Memory B cell (primary cell): ENCODE results near the gene RNF217.

ENCODE experiments used
- ATAC-seq: fragments of 150-1000 bp; cut with Tn5 transposase; 2 replicates; pipeline ENCODE4 v1.10.0; 2021; ENCODE audit warnings: low read depth, mild to moderate bottlenecking, moderate library complexity
- DNase-seq, 2 donors: peaks; one replicate each; pipeline ENCODE4 v3.0.0; 2022; ENCODE audit warnings: low spot score in 2 of 2
- H3K27ac Mint-ChIP-seq: one replicate; pipeline ENCODE4 v1.8.0; 2022; ENCODE audit warnings: mild to moderate bottlenecking, moderate library complexity, mixed read lengths
- H3K27me3 Mint-ChIP-seq: one replicate; pipeline ENCODE4 v1.8.0; 2022; ENCODE audit warnings: mixed read lengths
- H3K36me3 Mint-ChIP-seq: one replicate; pipeline ENCODE4 v1.8.0; 2022; ENCODE audit warnings: mild to moderate bottlenecking, mixed read lengths
- H3K4me1 Mint-ChIP-seq: one replicate; pipeline ENCODE4 v1.8.0; 2022; ENCODE audit warnings: mixed read lengths
- H3K4me3 Mint-ChIP-seq: one replicate; pipeline ENCODE4 v1.8.0; 2022; ENCODE audit warnings: mild to moderate bottlenecking, moderate library complexity, mixed read lengths
- H3K9me3 Mint-ChIP-seq: one replicate; pipeline ENCODE4 v1.8.0; 2022; ENCODE audit warnings: mixed read lengths

Gene RNF217

DNA sequence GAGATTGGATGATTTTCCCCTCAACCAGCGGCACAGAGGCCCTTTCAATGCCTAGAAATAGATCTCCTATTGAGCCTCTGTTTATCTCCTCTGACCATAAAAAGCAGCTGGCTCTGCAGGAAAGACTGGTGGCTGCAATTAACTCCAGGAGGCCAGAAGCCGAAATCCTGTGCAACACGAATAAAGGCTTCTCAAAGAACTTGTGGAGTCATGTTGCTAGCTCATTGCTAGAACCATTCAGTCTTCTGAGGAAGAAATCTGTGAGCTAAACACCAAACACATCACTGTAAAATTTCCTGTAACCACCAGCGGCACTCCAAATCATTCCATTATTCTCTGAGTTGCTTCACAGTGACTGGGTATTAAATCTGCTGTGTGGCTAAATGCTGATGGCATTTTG is 142.2 kb downstream of the RNF217 start:
- Mint-ChIP-seq H3K27ac (no peak overlapping the region), H3K4me1 (no peaks in the 10 kb centered on the region), H3K4me3 (no peak overlapping the region), H3K9me3 (peaks cover 3% of the 10 kb centered on the region), H3K27me3 (peaks cover 5% of the 10 kb centered on the region), H3K36me3 (no peaks in the 10 kb centered on the region)
- no peak for DNase-seq
- ATAC-seq = no peak

DNA sequence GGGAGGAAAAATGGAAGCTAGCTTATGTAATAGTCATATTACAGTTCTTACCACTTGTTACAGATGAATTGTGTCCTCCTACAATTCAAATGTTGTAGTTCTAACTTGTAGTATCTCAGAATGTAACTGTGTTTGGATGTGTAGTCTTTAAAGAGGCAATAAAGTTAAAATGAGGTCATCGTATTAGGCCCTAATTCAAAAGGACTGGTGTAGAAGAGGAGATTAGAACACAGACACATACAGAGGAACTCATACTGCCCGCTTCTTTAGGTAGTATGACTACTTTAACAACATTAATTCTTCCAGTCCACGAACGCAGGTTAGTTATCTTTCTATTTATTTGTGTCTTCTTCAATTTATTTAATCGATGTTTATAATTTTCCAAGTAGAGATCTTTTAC is 144.8 kb downstream of the RNF217 start:
- no peaks in the 10 kb centered on the region for H3K27me3 Mint-ChIP-seq
- DNase-seq = no peak
- H3K36me3 Mint-ChIP-seq = no peaks in the 10 kb centered on the region
- no peak overlapping the region for H3K27ac Mint-ChIP-seq
- no peaks in the 10 kb centered on the region for H3K4me1 Mint-ChIP-seq
- H3K4me3 Mint-ChIP-seq = no peak overlapping the region
- ATAC-seq = no peak
- H3K9me3 Mint-ChIP-seq = peaks cover 18% of the 10 kb centered on the region

DNA sequence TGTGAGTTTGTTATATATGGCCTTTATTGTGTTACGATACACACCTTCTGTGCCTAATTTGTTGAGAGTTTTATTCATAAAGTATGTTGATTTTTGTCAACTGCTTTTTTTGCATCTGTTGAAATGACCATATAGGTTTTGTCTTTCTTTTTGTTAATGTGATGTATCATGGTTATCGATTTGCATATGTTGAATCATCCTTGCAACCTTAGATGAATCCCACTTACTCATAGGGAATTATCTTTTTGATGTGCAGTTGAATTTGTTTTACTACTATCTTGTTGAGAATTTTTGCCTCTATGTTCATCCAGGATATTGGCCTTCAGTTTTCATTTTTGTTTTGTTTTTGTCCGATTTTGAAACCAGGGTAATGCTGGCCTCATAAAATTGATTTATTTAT is 145.7 kb downstream of the RNF217 start:
- DNase-seq = no peak
- Mint-ChIP-seq H3K4me1 (no peaks in the 10 kb centered on the region), H3K9me3 (peaks cover 22% of the 10 kb centered on the region), H3K27me3 (no peaks in the 10 kb centered on the region), H3K36me3 (no peaks in the 10 kb centered on the region), H3K4me3 (no peak overlapping the region), H3K27ac (no peak overlapping the region)
- ATAC-seq = no peak

DNA sequence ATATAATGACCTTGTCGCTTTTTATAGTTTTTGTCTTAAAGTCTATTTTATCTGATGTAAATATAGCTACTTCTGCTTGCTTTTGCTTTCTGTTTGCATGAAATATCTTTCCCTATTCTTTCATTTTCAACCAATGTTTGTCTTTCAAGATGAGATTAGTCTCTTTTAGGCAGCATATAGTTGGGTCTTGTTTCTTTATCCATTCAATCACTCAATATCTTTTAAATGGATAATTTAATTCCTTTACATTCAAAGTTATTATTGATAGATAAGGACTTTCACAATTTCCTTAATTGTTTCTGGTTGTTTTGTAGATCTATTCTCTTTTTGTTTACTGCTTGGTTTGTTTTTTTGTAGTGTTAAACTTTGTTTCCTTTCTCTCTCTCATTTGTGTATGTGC is 147.8 kb downstream of the RNF217 start:
- no peaks in the 10 kb centered on the region for H3K4me1 Mint-ChIP-seq
- H3K27ac Mint-ChIP-seq = no peak overlapping the region
- no peak for DNase-seq
- no peak overlapping the region for H3K4me3 Mint-ChIP-seq
- no peaks in the 10 kb centered on the region for H3K27me3 Mint-ChIP-seq
- H3K36me3 Mint-ChIP-seq = no peaks in the 10 kb centered on the region
- no peak for ATAC-seq
- peaks cover 22% of the 10 kb centered on the region for H3K9me3 Mint-ChIP-seq

DNA sequence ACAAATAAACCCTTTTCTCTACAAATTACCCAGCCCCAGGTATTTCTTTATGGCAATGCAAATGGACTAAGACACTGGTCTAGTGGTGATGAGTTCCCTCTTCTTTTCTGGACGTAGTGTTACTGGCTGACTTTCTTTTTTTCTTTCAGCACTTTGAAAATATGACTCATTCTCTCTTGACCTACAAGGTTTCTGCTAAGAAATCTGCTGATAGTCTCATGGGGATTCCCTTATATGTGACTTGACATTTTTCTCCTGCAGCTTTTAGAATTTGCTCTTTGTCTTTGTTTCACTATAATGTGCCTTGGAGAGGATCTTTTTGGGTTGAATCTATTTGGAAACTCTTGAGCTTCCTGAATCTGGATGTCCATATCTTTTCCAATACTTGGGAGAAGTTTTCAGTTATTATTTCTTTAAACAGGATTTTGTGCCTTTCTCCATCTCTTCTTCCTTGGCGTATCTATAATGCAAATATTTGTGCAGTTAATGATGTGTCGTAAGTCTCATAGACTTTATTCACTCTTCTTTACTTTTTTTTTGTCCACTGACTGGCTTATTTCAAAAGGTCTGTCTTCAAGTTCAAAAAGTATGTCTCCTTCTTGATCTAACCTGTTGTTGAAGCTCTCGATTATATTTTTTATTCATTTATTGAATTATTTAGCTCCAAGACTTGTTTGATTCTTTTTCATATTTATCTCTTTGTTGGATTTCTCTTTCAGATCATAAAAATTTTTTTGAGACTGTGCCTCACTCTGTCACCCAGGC is 149.2 kb downstream of the RNF217 start:
- DNase-seq (no peak), ATAC-seq (no peak)
- Mint-ChIP-seq H3K4me1 (no peaks in the 10 kb centered on the region), H3K27ac (no peak overlapping the region), H3K36me3 (no peaks in the 10 kb centered on the region), H3K9me3 (peaks cover 22% of the 10 kb centered on the region), H3K27me3 (peaks cover 1% of the 10 kb centered on the region), H3K4me3 (no peak overlapping the region)

DNA sequence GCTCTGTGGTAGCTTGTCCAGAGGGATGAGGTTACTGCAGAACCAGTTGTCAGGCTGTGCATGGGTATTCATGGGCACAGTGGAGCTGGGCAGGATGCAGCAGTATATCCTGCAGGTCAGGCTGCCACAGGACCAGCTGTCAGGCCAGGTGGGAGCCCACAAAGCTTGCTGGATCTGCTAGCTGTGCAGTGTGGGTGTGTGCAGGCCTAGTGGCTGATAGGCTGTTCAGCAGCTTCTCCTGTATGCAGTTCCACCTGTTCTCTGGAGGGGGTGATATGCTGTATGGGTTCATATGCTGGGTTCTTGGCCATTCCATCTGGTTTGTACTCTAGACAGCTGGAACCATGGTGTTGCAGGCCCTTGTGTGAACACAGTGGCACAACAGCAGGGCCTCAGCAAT is 150.7 kb downstream of the RNF217 start:
- Mint-ChIP-seq H3K27me3 (peaks cover 1% of the 10 kb centered on the region), H3K9me3 (peaks cover 22% of the 10 kb centered on the region), H3K4me1 (no peaks in the 10 kb centered on the region), H3K27ac (no peak overlapping the region), H3K4me3 (no peak overlapping the region), H3K36me3 (no peaks in the 10 kb centered on the region)
- DNase-seq = no peak
- no peak for ATAC-seq

DNA sequence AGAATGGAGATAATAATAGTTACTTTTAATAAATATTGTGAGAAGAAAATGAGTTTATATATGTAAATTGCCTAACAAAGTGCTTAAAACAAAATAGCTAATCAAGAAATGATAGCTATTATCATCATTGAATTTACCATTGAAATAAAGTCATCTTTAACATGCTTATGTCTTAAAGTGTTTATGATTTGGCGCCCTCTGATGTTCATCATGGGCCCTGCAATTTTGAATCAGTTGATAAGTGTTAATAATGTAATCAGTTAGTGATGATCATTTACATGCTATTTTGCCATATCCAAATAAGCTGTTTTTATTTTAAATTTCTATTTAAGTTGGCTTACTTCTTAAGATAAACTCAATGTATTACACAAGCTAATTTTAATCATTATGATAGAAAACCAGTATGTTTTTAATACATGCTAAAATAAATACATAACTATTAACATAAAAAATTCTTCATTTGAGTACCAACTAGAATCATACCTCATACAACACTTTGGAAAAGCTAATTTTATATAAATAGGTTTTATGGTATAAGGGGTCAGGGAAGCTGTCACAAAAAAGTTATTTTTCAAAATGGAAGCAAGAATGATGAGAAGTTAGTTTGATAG is 152.1 kb downstream of the RNF217 start:
- no peak overlapping the region for H3K27ac Mint-ChIP-seq
- peaks cover 1% of the 10 kb centered on the region for H3K27me3 Mint-ChIP-seq
- H3K36me3 Mint-ChIP-seq = no peaks in the 10 kb centered on the region
- H3K4me3 Mint-ChIP-seq = no peak overlapping the region
- ATAC-seq = no peak
- H3K9me3 Mint-ChIP-seq = peaks cover 20% of the 10 kb centered on the region
- no peaks in the 10 kb centered on the region for H3K4me1 Mint-ChIP-seq
- DNase-seq = no peak

DNA sequence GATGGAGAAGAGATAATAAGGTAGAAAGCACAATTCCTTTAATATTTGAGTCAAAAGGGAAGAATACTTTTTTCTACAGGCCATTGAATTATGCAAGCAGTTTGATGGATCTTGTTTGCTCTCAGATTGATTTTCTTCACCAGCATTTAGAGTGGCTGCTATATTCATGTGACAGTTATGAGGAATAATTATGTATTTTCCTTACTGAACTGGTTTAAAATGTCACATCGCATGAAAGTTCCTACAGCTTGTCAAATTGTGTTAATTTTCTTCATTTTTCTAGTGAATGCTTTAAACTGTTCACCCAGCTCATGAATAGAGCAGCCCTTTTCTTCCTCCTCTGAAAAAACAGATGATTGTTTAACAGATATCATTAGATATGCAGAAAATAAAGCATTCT is 153.9 kb downstream of the RNF217 start:
- Mint-ChIP-seq H3K4me3 (no peak overlapping the region), H3K27me3 (peaks cover 3% of the 10 kb centered on the region), H3K27ac (no peak overlapping the region), H3K9me3 (peaks cover 8% of the 10 kb centered on the region), H3K4me1 (no peaks in the 10 kb centered on the region), H3K36me3 (no peaks in the 10 kb centered on the region)
- DNase-seq (no peak), ATAC-seq (no peak)

DNA sequence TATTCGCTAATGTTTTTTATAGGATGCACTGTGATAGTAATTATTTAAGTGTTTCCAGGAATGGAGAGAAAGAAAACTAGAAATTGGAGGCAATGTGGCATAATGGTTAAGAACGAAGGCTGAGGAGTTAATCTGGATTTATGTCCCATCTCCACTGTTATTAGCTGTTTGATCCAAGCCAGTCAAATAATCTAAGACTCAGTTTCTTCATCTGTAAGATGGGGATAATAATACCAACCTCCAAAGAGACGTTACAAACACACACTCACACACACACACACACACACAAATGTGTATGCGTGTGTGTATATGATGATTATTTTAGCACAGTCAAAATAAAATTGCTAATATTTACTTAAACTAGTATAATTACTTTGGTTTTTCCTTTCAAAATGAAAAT is 154.5 kb downstream of the RNF217 start:
- no peak overlapping the region for H3K4me3 Mint-ChIP-seq
- H3K36me3 Mint-ChIP-seq = no peaks in the 10 kb centered on the region
- ATAC-seq = no peak
- H3K4me1 Mint-ChIP-seq = no peaks in the 10 kb centered on the region
- no peak for DNase-seq
- peaks cover 4% of the 10 kb centered on the region for H3K9me3 Mint-ChIP-seq
- H3K27ac Mint-ChIP-seq = no peak overlapping the region
- peaks cover 3% of the 10 kb centered on the region for H3K27me3 Mint-ChIP-seq

DNA sequence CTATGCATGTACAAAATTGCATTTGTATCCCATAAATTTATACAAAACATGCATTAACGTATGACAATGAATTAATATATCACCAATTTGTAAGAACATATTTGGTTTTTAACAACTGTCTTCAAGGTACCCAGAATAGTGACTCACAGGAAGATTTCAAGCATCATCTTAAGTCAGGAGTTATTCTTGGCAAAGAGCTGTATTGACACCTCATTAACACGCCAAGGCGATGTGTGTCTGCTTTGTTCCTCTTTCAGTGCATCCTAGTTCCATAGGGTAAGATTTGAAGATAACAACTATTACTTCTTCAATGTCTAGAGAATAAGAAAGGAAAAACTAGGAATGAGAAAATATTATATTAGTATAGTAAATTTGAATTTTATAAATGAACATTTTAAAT is 155.6 kb downstream of the RNF217 start:
- ATAC-seq = no peak
- H3K9me3 Mint-ChIP-seq = no peaks in the 10 kb centered on the region
- no peak for DNase-seq
- no peak overlapping the region for H3K27ac Mint-ChIP-seq
- no peaks in the 10 kb centered on the region for H3K4me1 Mint-ChIP-seq
- H3K4me3 Mint-ChIP-seq = no peak overlapping the region
- H3K36me3 Mint-ChIP-seq = no peaks in the 10 kb centered on the region
- H3K27me3 Mint-ChIP-seq = peaks cover 3% of the 10 kb centered on the region

DNA sequence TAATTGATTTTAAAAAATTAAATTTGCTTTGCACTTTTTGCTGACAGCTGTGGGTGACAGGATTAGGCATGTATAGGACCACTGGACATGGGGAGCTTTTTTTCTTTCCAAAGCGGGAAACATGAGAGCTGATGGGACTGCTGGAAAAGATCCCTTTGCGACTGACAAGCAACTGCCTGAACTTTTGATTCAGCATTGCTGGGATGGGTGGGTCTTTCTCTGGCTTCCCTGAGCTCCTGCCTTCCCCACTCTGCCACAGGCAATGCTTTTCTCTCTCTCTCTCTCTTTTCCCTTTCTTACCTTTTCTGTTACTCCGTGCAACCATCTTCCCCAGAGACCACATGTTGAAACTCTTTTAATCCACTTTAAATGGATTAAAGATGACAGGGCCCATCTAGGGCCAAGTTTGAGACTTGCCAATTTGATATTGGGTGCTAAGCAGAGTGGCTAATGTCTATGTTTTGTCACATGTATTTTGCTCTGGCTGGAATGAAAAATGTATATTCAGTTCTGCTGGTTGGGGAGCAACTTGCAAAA is 157.9 kb downstream of the RNF217 start:
- H3K4me1 Mint-ChIP-seq = no peaks in the 10 kb centered on the region
- no peaks in the 10 kb centered on the region for H3K36me3 Mint-ChIP-seq
- DNase-seq (no peak), ATAC-seq (no peak)
- no peak overlapping the region for H3K27ac Mint-ChIP-seq
- no peaks in the 10 kb centered on the region for H3K9me3 Mint-ChIP-seq
- H3K4me3 Mint-ChIP-seq = no peak overlapping the region
- peaks cover 3% of the 10 kb centered on the region for H3K27me3 Mint-ChIP-seq

DNA sequence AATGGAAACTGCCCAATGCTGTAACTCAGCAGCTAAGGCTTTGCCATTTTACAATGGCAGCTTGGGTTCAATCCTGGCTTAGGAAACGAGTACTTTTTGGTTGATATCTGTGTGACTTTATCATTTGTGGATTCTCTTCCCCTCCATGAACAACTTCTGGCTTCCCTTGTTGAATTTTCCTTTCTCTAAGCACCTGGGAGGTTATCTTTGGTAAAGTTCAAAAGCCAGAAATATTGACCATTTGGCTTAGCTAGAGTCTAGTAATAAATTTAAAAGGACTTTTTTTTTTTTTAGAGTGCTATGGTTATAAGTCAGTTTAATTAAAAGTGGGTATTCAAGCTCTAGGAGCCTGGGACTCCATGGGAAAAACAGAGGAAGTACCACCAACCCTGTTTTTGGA is 159.7 kb downstream of the RNF217 start:
- ATAC-seq = no peak

DNA sequence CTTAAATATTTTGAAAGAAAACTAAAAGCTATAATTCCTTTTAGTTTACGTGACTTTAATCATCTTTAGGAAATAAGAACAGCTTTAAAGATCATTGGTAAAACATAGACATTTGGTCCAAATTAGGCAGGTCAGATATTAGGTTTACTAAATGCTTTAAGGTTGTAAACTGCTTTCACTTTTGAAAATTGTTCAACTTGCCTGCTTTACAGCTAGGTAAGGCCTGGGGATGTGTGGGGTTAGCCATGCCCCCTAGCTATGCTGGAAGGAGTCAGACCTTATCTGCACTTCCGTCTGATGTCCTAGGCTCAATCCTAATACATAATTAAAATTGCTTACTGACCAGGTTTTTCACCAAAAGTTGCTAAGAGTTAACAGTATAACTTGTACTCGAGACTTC is 160.8 kb downstream of the RNF217 start:
- no peaks in the 10 kb centered on the region for H3K9me3 Mint-ChIP-seq
- H3K27ac Mint-ChIP-seq = no peak overlapping the region
- ATAC-seq (no peak), DNase-seq (no peak)
- H3K27me3 Mint-ChIP-seq = peaks cover 2% of the 10 kb centered on the region
- H3K4me1 Mint-ChIP-seq = no peaks in the 10 kb centered on the region
- no peak overlapping the region for H3K4me3 Mint-ChIP-seq
- no peaks in the 10 kb centered on the region for H3K36me3 Mint-ChIP-seq

More for the DNA sequence above, 159.7 kb downstream of the RNF217 start:
- DNase-seq = no peak
- no peak overlapping the region for H3K27ac Mint-ChIP-seq
- no peaks in the 10 kb centered on the region for H3K9me3 Mint-ChIP-seq
- peaks cover 2% of the 10 kb centered on the region for H3K27me3 Mint-ChIP-seq
- H3K36me3 Mint-ChIP-seq = no peaks in the 10 kb centered on the region
- no peaks in the 10 kb centered on the region for H3K4me1 Mint-ChIP-seq
- no peak overlapping the region for H3K4me3 Mint-ChIP-seq

DNA sequence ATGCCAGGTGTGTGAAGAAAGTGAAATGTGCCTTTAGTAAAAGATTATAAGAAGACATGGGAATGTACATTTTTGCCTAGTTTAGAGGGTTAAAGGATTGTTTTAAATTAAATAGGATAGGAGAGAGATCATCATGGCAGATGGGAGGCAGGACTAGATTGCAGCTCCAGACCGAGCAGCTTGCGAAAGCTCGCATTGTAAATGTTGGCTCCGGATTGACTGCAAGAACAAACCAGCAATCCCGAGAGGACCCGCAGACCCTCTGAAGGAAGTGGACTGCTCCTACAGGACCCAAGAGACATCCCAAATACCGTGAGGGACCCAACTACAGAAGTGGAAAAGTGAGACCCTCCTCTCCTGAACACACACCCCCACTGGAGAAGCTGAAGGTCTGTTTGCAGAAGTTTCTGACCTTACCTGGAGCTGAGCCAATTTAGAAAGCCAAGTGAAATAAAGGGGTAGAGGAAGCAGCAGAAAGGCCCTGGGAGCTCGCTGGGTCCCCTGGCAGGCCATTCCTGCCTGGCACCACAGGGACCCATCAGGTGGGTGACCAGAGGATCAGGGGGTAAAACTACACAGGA is 161.3 kb downstream of the RNF217 start:
- Mint-ChIP-seq H3K27me3 (peaks cover 2% of the 10 kb centered on the region), H3K4me3 (no peak overlapping the region), H3K27ac (no peak overlapping the region), H3K9me3 (no peaks in the 10 kb centered on the region), H3K36me3 (no peaks in the 10 kb centered on the region), H3K4me1 (no peaks in the 10 kb centered on the region)
- DNase-seq = no peak
- no peak for ATAC-seq
